H1 (cell line): ENCODE results near the gene RAPGEF5. TPM values are rescaled to one million over a fixed set of nuclear protein-coding genes. Genes with fewer than 3 reads are reported as not detected.

Experiments
- BRCA1 ChIP-seq: IDR thresholded peaks from 2 replicates; pipeline ENCODE4 v1.6.1; 2012; ENCODE audit warnings: low read depth, low read length, improper control_type of control experiment
- CBX5 ChIP-seq: fragments of 300-800, 300-1000 bp; sonication (generic); IDR thresholded peaks from 2 replicates; pipeline ENCODE4 v1.7.1; 2016; ENCODE audit warnings: antibody characterized with exemption, low read length, low read depth
- CHD1 ChIP-seq: IDR thresholded peaks from 2 replicates; pipeline ENCODE4 v1.6.1; 2012; ENCODE audit warnings: low read depth, low read length, improper control_type of control experiment
- HDAC2 ChIP-seq, 2 experiments: fragments of 300-600 bp in 1 of 2; sonication (generic) in 1 of 2; IDR thresholded peaks; 2 replicates each; pipeline ENCODE4 v1.6.1; 2011 to 2012; ENCODE audit warnings: low read depth in 2 of 2, low read length in 2 of 2, mild to moderate bottlenecking in 2 of 2, moderate library complexity in 2 of 2, borderline replicate concordance in 1 of 2, inconsistent platforms in 1 of 2
- KDM5A ChIP-seq: fragments of 200-600 bp; IDR thresholded peaks from 2 replicates; pipeline ENCODE4 v1.7.1; 2012; ENCODE audit warnings: mild to moderate bottlenecking, low read length, inconsistent platforms, mixed read lengths
- MAFK ChIP-seq: IDR thresholded peaks from 2 replicates; pipeline ENCODE4 v1.6.1; 2012; ENCODE audit warnings: low read depth, mild to moderate bottlenecking, improper control_type of control experiment, low read length
- POLR2A ChIP-seq, 2 experiments: IDR thresholded peaks; 1 replicate in 1 of 2; 2 replicates in 1 of 2; pipeline ENCODE4 v1.6.1; 2011; ENCODE audit warnings: low read depth in 2 of 2, low read length in 2 of 2, mild to moderate bottlenecking in 2 of 2; ENCODE audit errors: control extremely low read depth in 1 of 2
- POLR2AphosphoS5 ChIP-seq: IDR thresholded peaks from 2 replicates; pipeline ENCODE4 v1.6.1; 2011; ENCODE audit warnings: low read depth, low read length
- TAF1 ChIP-seq: IDR thresholded peaks from 2 replicates; pipeline ENCODE4 v1.6.1; 2011; ENCODE audit warnings: mild to moderate bottlenecking, low read depth, low read length
- polyA plus RNA-seq, 7 experiments: library from polyadenylated mRNA; depleted of rRNA in 3 of 7; stranded (reverse) in 5 of 7; unstranded in 2 of 7; fragments of >200 nt in 5 of 7; fragments of 200-250 nt in 2 of 7; gene quantifications; 1 replicate in 5 of 7; 2 replicates in 1 of 7; 4 replicates in 1 of 7; pipeline versions ENCODE4 v1.2.1 to v1.2.3, GENCODE V29; 2011 to 2013; ENCODE audit warnings: missing spikeins in 2 of 7, mixed read lengths in 2 of 7
- total RNA-seq: library from RNA; stranded (reverse); fragmentation: NEBNext Ultra II Directional; extraction: Animal tissue kit (Norgen Biotek cat#: 25700); gene quantifications from 2 replicates; pipeline ENCODE4 v1.2.1, GENCODE V29; 2021
- TF ChIP-seq, protein P1 (sequence below): fragments of 300-600 bp; sonication (generic); IDR thresholded peaks from 2 replicates; pipeline ENCODE4 v1.7.1; 2012; ENCODE audit warnings: low read length, moderate library complexity, mild to moderate bottlenecking, inconsistent platforms; ENCODE audit not compliant: insufficient replicate concordance
- TF ChIP-seq, protein P2 (sequence below): IDR thresholded peaks from 2 replicates; pipeline ENCODE4 v1.6.1; 2011; ENCODE audit warnings: low read depth, mild to moderate bottlenecking, low read length; ENCODE audit not compliant: insufficient read depth

The RAPGEF5 gene
- total and polyA plus RNA-seq, 2 of the 8 experiments (the other 6 are each of a cell fraction or from before 2014, with no cell fraction given): 4.4 to 22.9 TPM

DNA sequence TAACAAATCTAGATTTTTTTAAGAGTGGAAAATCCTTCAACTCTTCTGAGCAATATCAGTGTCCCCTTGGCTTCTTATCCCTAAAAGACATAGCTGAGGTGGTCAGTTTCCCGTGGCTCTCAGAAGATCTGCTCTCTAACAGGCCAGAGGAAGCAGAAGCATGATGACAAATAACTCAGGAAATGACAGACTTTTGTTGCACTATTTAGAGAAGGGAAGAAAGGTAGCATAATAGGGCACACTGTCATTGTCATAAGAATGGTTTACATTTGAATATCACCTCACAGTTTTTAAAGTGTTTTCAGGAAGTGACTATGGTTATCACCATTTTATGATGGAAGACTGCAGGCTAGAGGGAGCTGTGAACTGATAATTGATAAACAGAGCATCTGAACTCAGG is 33.6 kb upstream of the RAPGEF5 start (continued):
- TF ChIP-seq, protein P1, sequence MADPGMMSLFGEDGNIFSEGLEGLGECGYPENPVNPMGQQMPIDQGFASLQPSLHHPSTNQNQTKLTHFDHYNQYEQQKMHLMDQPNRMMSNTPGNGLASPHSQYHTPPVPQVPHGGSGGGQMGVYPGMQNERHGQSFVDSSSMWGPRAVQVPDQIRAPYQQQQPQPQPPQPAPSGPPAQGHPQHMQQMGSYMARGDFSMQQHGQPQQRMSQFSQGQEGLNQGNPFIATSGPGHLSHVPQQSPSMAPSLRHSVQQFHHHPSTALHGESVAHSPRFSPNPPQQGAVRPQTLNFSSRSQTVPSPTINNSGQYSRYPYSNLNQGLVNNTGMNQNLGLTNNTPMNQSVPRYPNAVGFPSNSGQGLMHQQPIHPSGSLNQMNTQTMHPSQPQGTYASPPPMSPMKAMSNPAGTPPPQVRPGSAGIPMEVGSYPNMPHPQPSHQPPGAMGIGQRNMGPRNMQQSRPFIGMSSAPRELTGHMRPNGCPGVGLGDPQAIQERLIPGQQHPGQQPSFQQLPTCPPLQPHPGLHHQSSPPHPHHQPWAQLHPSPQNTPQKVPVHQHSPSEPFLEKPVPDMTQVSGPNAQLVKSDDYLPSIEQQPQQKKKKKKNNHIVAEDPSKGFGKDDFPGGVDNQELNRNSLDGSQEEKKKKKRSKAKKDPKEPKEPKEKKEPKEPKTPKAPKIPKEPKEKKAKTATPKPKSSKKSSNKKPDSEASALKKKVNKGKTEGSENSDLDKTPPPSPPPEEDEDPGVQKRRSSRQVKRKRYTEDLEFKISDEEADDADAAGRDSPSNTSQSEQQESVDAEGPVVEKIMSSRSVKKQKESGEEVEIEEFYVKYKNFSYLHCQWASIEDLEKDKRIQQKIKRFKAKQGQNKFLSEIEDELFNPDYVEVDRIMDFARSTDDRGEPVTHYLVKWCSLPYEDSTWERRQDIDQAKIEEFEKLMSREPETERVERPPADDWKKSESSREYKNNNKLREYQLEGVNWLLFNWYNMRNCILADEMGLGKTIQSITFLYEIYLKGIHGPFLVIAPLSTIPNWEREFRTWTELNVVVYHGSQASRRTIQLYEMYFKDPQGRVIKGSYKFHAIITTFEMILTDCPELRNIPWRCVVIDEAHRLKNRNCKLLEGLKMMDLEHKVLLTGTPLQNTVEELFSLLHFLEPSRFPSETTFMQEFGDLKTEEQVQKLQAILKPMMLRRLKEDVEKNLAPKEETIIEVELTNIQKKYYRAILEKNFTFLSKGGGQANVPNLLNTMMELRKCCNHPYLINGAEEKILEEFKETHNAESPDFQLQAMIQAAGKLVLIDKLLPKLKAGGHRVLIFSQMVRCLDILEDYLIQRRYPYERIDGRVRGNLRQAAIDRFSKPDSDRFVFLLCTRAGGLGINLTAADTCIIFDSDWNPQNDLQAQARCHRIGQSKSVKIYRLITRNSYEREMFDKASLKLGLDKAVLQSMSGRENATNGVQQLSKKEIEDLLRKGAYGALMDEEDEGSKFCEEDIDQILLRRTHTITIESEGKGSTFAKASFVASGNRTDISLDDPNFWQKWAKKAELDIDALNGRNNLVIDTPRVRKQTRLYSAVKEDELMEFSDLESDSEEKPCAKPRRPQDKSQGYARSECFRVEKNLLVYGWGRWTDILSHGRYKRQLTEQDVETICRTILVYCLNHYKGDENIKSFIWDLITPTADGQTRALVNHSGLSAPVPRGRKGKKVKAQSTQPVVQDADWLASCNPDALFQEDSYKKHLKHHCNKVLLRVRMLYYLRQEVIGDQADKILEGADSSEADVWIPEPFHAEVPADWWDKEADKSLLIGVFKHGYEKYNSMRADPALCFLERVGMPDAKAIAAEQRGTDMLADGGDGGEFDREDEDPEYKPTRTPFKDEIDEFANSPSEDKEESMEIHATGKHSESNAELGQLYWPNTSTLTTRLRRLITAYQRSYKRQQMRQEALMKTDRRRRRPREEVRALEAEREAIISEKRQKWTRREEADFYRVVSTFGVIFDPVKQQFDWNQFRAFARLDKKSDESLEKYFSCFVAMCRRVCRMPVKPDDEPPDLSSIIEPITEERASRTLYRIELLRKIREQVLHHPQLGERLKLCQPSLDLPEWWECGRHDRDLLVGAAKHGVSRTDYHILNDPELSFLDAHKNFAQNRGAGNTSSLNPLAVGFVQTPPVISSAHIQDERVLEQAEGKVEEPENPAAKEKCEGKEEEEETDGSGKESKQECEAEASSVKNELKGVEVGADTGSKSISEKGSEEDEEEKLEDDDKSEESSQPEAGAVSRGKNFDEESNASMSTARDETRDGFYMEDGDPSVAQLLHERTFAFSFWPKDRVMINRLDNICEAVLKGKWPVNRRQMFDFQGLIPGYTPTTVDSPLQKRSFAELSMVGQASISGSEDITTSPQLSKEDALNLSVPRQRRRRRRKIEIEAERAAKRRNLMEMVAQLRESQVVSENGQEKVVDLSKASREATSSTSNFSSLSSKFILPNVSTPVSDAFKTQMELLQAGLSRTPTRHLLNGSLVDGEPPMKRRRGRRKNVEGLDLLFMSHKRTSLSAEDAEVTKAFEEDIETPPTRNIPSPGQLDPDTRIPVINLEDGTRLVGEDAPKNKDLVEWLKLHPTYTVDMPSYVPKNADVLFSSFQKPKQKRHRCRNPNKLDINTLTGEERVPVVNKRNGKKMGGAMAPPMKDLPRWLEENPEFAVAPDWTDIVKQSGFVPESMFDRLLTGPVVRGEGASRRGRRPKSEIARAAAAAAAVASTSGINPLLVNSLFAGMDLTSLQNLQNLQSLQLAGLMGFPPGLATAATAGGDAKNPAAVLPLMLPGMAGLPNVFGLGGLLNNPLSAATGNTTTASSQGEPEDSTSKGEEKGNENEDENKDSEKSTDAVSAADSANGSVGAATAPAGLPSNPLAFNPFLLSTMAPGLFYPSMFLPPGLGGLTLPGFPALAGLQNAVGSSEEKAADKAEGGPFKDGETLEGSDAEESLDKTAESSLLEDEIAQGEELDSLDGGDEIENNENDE: no peak
- TF ChIP-seq MAFK (no peak), HDAC2 (IDR thresholded peaks at IDR 0.05; ENCODE audit: borderline replicate concordance in 1 of 2, low read depth in 2 of 2, low read length in 2 of 2) (no peak), CBX5 (no peak), BRCA1 (no peak), CHD1 (no peak), POLR2A (IDR thresholded peaks at IDR 0.05; ENCODE audit: control extremely low read depth in 1 of 2, low read depth in 2 of 2, low read length in 2 of 2) (no peak), POLR2AphosphoS5 (no peak), KDM5A (no peak), TAF1 (no peak)
- TF ChIP-seq, protein P2, sequence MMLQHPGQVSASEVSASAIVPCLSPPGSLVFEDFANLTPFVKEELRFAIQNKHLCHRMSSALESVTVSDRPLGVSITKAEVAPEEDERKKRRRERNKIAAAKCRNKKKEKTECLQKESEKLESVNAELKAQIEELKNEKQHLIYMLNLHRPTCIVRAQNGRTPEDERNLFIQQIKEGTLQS: no peak
